Measurements from ENCODE around the gene FARSA.
"Not testable (repeated sequence)": the region's sequence is repeated elsewhere in the genome, so short reads cannot be mapped to it uniquely, and the experiment has no call there.

FARSA gene

GRCh38 chr19:12955575-12955974, 22.1 kb upstream of the FARSA start:
- not testable (repeated sequence) for DNase-seq (ENCODE audit: low read depth)
- peak overlapping the region; percentile 81 for H3K4me3 ChIP-seq (ENCODE audit: low read depth, low read length)

GRCh38 chr19:12954612-12954962, 21.1 kb upstream of the FARSA start:
- no peak for DNase-seq (ENCODE audit: low read depth)
- H3K4me3 ChIP-seq (ENCODE audit: low read depth, low read length) = no peak overlapping the region

GRCh38 chr19:12953799-12954611, 20.5 kb upstream of the FARSA start:
- no peak overlapping the region for H3K4me3 ChIP-seq (ENCODE audit: low read depth, low read length)
- no peak for DNase-seq (ENCODE audit: low read depth)

- H3K4me3 ChIP-seq (ENCODE audit: low read depth, low read length) = no peak overlapping the region
- no peak for DNase-seq (ENCODE audit: low read depth)
Measured at GRCh38 chr19:12953138-12953798, 19.8 kb upstream of the FARSA start.

GRCh38 chr19:12952488-12953137, 19.1 kb upstream of the FARSA start:
- no peak overlapping the region for H3K4me3 ChIP-seq (ENCODE audit: low read depth, low read length)
- peak; percentile 73 for DNase-seq (ENCODE audit: low read depth)

GRCh38 chr19:12952050-12952449, 18.5 kb upstream of the FARSA start:
- not testable (repeated sequence) for DNase-seq (ENCODE audit: low read depth); H3K4me3 ChIP-seq (ENCODE audit: low read depth, low read length)

GRCh38 chr19:12949363-12950283, 16.1 kb upstream of the FARSA start:
- no peak for DNase-seq (ENCODE audit: low read depth)
- no peak overlapping the region for H3K4me3 ChIP-seq (ENCODE audit: low read depth, low read length)

GRCh38 chr19:12948612-12949362, 15.3 kb upstream of the FARSA start:
- H3K4me3 ChIP-seq (ENCODE audit: low read depth, low read length) = no peak overlapping the region
- DNase-seq (ENCODE audit: low read depth) = no peak

- H3K4me3 ChIP-seq (ENCODE audit: low read depth, low read length) = no peak overlapping the region
- DNase-seq (ENCODE audit: low read depth) = no peak
Measured at GRCh38 chr19:12947702-12948611, 14.4 kb upstream of the FARSA start.

GRCh38 chr19:12946731-12947496, 13.4 kb upstream of the FARSA start:
- DNase-seq (ENCODE audit: low read depth) = no peak
- peak overlapping the region; percentile 68 for H3K4me3 ChIP-seq (ENCODE audit: low read depth, low read length)

GRCh38 chr19:12946092-12946721, 12.7 kb upstream of the FARSA start:
- peak overlapping the region; percentile 68 for H3K4me3 ChIP-seq (ENCODE audit: low read depth, low read length)
- DNase-seq (ENCODE audit: low read depth) = peak; percentile 54

- peak; percentile 95 for DNase-seq (ENCODE audit: low read depth)
- H3K4me3 ChIP-seq (ENCODE audit: low read depth, low read length) = peak within 1 kb of the TSS; percentile 68
Measured at GRCh38 chr19:12945479-12946091, 12.1 kb upstream of the FARSA start, which contains the start of gene RAD23A. Gene RAD23A, plus strand, starts transcription at chr19:12945862. Its CDS starts 87 bp downstream, at chr19:12945949.

GRCh38 chr19:12944104-12944674, 10.7 kb upstream of the FARSA start:
- no peak for DNase-seq (ENCODE audit: low read depth)
- no peak overlapping the region for H3K4me3 ChIP-seq (ENCODE audit: low read depth, low read length)

- H3K4me3 ChIP-seq (ENCODE audit: low read depth, low read length) = no peak overlapping the region
- DNase-seq (ENCODE audit: low read depth) = no peak
Measured at GRCh38 chr19:12943437-12944044, 10.0 kb upstream of the FARSA start.

GRCh38 chr19:12940897-12941296, 7.4 kb upstream of the FARSA start:
- no peak for DNase-seq (ENCODE audit: low read depth)
- H3K4me3 ChIP-seq (ENCODE audit: low read depth, low read length) = peak overlapping the region; percentile 91
